Mammary epithelial cell (primary cell): ENCODE data around the gene LARGE1.

Source experiments
- EZH2 ChIP-seq: IDR thresholded peaks from 2 replicates; pipeline ENCODE4 v1.6.1; 2012; ENCODE audit warnings: low read length, inconsistent platforms, borderline replicate concordance
- TF ChIP-seq, protein P1 (sequence below), 2 donors: IDR thresholded peaks in 1 of 2; conservative IDR thresholded peaks in 1 of 2; 2 replicates each; pipeline ENCODE4 v1.5.1; 2011 to 2012; ENCODE audit warnings: inconsistent platforms in 2 of 2, low read length in 2 of 2, mild to moderate bottlenecking in 2 of 2, control low read depth in 1 of 2, low read depth in 1 of 2; ENCODE audit not compliant: insufficient read depth in 1 of 2; ENCODE audit errors: extremely low read depth in 1 of 2

GRCh38 chr22:33932997-33933396 lies 12.7 kb upstream of the LARGE1 start:
- TF ChIP-seq, protein P1, sequence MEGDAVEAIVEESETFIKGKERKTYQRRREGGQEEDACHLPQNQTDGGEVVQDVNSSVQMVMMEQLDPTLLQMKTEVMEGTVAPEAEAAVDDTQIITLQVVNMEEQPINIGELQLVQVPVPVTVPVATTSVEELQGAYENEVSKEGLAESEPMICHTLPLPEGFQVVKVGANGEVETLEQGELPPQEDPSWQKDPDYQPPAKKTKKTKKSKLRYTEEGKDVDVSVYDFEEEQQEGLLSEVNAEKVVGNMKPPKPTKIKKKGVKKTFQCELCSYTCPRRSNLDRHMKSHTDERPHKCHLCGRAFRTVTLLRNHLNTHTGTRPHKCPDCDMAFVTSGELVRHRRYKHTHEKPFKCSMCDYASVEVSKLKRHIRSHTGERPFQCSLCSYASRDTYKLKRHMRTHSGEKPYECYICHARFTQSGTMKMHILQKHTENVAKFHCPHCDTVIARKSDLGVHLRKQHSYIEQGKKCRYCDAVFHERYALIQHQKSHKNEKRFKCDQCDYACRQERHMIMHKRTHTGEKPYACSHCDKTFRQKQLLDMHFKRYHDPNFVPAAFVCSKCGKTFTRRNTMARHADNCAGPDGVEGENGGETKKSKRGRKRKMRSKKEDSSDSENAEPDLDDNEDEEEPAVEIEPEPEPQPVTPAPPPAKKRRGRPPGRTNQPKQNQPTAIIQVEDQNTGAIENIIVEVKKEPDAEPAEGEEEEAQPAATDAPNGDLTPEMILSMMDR (conservative IDR thresholded peaks at IDR 0.05 in 1 of 2, IDR thresholded peaks at IDR 0.05 in 1 of 2; ENCODE audit: extremely low read depth in 1 of 2, insufficient read depth in 1 of 2, low read depth in 1 of 2, low read length in 2 of 2) = no peak
- TF ChIP-seq EZH2 = no peak
